ENCODE results near the gene IL17F.

IL17F gene

DNA sequence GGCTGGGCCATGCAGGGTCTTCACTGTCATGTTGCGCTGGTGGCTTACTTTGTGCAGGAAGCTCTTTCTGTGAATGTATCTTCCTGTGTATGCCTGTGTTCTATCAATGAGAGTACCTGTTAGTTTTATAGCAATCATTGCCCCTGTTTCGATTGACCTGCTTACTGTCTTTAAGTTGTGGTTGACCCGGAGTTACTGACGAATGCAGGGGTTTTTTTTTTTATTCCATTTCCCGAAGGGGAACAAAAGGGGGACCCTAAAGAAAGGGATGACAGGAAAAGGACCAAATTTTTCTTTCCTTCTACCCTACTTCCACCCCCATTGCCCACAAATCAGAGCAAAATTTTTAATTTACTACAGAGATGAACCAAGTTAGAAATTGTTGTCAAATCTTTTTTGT, at the start of gene IL17F:
Gene IL17F, minus strand, starts transcription at position 101 of the 400 bp plus-strand sequence. Its CDS starts 71 bp downstream, at position 30.
- no peak for DNase-seq

DNA sequence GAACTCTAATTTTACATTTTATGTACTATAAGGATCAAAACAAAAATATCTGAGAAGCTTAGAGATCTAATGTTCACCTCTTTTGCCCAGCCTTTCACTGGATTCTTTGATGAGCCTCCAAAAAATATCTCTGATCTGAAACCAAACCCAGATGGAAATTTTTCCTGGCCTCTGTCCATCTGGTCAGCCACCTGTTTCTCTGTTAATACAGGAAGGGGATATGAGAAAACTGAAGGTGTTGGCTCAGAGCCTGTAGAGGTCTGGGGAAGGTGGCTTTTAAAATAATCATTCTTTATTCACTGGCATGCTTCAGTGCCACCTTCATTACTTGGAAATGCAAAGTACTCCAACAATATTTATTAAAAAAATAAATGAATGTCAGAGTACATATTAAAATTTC, 48.8 kb upstream of the IL17F start:
- no peak for DNase-seq

- no peak for DNase-seq
Measured at GRCh38 chr6:52288841-52289240, 44.5 kb upstream of the IL17F start.

GRCh38 chr6:52288216-52288615, 43.9 kb upstream of the IL17F start:
- no peak for DNase-seq

- DNase-seq = peak; percentile 44 to 61
Measured at GRCh38 chr6:52286798-52287432, 42.6 kb upstream of the IL17F start.

DNA sequence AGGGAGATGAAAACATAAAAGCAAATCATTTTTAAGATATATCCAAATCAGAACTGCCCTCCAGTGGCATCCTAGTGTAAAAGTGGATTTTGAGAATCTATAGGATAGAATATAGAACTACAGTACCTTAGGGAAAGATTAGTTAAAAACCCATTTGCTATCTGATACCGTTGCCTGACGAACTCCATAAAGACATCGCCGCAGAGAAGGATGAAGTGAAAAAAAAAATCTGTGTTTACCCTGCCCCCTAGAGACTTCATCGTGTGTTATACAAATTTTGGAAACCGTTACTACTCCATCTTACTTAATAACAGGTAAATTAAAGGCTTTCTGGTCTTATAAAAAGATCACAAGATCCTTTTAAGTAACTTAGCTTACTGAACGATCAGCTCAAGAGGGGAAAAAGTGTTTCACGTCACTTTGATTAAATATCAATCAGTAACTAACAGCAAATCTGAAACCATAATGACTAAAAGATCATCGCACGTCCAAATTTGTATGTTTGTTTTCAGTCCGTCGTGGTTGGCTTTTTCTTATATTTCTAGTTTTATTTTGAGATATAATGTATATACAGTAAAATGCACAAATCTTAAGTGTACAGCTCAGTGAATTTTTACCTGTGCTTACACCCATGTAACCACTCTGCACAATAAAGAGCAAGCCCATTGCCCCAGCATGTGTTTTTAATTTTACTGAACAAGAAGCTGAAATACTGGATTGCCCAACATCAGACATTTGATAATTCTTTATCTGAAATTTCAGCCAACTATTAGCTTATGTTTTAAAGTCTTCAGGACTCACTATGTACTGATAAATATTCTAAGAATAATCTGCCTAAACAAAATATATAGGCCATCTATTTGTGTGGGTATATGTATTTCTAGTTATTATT, 41.1 kb upstream of the IL17F start:
- peak in 1 of 2 experiments; percentile 46 for DNase-seq

DNA sequence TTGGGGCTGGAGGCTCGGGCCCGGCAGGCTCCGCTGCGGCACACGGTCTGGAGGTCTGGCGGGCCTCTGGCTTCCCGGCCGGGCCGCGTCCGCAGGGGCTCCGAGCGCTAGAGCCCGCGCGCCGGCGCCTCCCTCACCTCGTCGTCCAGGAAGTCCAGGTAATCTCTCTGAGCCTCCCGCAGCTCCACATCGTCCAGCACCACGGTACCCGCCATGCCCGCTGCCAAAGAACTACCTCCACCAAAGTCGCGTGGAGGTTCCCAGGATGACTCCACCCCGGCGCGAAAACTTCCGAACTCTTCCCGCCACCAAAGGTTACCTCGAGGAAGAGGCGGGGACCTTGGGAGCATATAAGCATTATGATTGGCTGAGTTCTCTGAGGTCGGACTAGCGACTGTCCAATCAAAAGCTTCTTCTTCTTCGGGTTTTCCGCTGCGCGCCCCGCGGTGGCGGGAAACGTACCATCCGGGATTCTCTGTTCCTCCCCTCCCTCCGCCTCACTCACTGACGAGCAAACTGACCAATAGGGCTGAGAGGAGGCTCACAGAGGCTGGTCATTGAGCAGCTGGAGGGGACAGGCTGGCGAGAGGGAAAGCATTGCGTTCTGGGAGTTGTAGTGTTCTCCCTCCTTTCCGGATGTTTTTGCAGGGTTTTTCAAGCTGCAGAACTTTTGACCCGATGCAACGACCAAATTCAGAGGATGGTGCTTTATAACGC, 40.3 kb upstream of the IL17F start, which contains the start of gene MCM3:
Gene MCM3, minus strand, starts transcription at position 283 of the 717 bp plus-strand sequence. Its CDS starts 68 bp downstream, at position 215.
- DNase-seq = peak; percentile 98 to 100

GRCh38 chr6:52284131-52284459, 39.8 kb upstream of the IL17F start:
- DNase-seq = peak in 1 of 2 experiments; percentile 53

- no peak for DNase-seq
Measured at GRCh38 chr6:52283111-52283510, 38.8 kb upstream of the IL17F start.

- no peak for DNase-seq
Measured at GRCh38 chr6:52276130-52276529, 31.8 kb upstream of the IL17F start.

GRCh38 chr6:52271852-52272460, 27.7 kb upstream of the IL17F start:
- DNase-seq = no peak

DNA sequence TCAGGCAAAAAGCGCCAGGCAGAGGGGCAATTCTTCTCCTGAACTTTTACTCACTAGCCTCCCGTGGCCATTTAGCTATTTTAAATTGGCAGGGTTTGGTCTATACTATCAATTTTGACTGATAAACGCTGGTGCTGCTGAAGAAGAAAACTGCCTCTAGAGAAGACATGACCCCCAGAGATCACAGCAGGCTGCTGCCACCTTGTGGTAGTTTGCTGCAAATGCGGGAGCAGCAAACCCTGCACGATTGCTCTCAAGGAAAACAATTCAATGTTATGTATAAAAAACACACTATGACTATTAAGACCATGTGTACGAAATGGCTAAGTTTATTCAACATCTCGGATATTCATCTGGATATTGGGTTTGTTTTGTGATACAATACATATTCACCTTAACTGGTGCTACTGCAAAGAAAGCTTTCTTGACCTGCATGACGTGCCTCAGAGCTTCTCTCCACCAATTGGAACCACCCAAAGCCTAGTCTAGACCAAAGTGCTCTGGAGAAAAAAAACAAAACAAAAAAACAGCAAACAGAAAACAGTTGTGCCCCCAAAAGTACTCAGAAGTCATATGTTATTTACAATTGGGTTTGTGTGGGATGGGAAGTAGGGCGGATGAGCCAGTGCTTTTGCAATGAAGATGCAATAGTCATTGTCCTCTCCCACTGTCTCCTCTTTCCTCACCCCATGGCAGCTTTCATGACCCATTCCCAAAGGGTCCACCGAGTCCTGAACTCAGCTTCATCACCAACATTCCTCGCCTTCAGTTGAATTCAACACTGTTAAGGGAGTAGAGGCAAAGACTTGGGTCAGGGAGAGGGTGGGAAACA, 19.6 kb upstream of the IL17F start:
- peak in 1 of 2 experiments; percentile 67 for DNase-seq

DNA sequence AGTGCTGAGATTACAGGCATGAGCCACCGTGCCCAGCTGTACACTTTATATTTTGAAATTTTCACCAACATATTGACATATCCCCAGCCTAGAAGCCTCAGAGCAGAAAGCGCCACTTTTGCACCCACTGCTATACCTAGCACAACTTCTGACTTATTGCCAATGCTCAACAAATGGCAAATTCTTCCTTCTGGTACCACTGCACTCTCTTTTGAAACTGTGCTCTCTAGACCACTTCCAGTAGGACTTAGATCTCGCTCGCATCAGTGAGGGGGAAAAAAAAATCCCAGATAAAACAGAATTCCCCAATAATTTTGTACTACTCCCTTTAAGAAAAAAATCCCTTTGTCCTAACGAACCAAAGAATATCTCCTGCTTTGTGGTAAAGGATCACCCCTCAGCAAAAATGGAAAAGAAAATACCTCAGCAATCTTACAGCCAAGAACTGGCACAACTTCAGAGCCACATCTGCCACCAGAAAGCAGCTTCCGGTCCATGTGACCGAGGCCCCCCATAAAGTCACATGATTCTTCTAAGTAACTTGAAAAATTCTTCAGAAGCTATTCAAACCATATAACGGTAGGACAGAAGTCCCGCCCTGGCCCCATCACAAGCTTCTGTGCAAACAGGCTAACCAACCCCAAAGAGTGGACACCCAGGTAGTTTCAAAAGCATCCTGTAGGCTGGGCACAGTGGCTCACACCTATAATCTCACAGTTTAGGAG, 18.5 kb upstream of the IL17F start:
- no peak for DNase-seq

- no peak for DNase-seq
Measured at GRCh38 chr6:52261229-52261628, 16.9 kb upstream of the IL17F start.

DNA sequence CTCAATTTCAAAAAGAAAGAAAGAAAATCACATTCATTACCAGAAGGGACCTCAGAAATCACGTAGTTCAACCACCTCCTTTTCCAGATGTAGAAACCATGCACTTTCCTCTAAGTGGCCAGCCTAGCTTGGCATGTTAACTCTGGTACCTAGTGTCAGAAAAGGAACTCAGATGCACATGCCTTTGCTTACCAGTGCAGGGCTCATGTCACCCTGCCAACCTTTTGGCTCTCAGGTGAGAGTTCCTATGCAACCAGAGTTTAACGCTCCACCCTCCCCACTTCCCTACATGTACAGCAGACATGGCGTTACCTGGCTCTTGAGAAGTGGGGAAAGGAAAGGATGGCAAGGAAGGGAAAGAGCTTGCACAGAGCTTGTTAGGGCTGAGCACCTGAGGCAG, 16.3 kb upstream of the IL17F start:
- DNase-seq = no peak

DNA sequence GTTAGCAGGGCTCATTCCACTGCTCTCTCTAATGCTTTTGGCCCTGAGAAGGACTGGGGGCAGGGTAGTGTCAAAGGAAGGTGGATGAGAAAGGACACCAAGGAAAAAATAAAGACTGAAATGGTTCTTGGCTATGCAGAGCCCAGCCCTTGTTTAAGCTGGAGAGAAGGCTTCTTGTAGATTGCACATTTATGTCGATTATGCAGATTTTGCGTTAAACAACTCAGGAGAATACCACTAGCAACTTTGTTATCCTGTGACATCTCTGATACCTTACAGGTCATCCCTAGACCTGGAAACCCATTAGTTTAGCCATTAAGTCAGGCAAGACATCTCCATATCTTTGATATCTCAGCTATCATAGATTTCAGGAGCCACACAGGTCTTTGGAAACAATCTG, 11.1 kb upstream of the IL17F start:
- no peak for DNase-seq

DNA sequence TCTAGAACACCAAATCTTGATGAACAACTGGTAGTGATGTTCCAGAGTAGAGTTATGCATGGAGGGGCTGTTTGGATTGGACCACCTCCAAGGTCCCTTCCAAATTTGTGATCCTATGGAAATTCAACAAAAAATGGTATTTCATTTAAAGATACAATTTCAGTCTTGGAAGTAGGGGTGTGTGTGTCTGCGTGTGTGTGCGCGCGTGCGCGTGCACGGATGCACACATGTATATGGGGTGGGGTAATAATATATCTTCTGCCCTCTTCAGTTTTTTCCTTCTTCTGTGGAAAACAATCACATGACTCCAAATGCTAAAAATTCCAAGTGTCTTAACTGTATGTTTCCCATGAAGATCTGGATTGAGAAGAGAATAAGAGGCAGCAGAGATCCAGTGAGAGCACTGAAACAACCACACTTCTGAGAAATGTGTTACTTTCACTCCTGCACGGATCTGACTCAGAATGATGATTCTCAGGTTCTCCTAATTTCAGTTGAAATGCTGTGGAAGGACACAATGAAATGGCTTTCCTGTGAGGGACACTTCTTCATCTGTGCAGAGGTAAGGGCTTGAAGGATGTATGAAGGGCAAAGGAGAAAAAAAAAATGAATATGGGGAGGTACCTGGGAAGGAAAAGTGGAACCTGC, 10.6 kb upstream of the IL17F start:
- no peak for DNase-seq

DNA sequence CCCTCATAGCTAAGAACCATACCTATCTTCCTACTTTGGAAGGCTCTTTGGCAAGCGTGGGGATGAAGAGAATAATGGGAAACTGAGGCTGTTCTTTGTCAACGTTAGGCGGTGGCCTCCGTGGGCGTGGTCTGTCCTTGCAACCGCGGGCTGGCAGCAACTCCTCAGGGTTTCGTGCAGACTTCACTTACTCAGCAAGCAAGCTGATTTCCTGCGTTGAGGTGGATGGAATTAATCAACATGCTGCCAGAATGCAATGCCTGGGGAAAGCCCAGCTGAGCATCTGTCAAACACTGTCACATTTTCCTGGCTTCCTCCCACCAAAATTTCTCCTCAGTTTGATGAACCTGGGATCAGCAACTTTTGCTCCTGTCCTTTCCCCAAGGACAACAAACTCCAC, 9.2 kb upstream of the IL17F start:
- no peak for DNase-seq

GRCh38 chr6:52251113-52251512, 6.8 kb upstream of the IL17F start:
- DNase-seq = no peak

DNA sequence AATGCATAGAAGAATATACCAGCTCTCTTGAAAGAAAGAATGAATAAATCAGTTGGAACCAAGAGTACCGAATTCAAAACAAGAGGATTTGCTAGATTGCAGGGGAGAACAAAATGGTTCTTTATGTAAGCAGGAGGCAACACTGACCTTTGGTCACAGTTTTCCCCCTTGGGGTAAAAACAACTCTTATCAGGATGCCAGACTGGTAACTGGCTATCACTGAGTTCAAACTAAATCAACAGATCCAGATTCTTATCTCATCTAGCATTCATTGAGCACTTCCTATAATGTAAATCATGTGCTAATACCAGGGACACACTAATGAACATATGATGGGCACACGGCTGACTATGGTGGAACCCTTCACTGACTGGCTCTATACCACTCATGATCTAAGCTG, 4.8 kb upstream of the IL17F start:
- DNase-seq = no peak

DNA sequence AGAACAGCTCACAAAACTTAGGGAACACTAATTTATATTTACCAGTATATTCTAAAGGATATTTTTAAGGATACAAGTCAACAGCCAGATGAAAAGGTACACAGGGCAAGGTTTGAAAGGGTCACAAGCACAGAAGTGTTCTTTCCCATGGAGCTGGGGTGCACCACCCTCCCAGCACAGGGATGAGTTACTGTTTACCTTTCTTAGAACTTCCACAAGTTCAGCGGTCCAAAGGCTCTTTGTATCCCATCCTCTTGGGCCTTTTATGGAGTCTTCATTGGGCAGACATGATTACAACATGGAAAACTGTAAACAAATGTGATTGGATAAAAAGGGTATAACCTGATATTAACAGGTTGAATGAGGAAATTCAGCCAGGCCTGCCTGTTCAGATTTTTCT, 1.1 kb upstream of the IL17F start:
- no peak for DNase-seq

Measured in SW 1271 (cell line).